HG03280 (cell line): ENCODE data around the gene ADSS1.
"Not testable (repeated sequence)": the region's sequence is repeated elsewhere in the genome, so short reads cannot be mapped to it uniquely, and the experiment has no call there.

ENCODE experiments used
- ATAC-seq: cut with Tn5 transposase; IDR thresholded peaks from one replicate; pipeline ENCODE4 v1.9.1; 2021; ENCODE audit warnings: mild to moderate bottlenecking, moderate library complexity; ENCODE audit not compliant: unreplicated experiment

The ADSS1 gene

DNA sequence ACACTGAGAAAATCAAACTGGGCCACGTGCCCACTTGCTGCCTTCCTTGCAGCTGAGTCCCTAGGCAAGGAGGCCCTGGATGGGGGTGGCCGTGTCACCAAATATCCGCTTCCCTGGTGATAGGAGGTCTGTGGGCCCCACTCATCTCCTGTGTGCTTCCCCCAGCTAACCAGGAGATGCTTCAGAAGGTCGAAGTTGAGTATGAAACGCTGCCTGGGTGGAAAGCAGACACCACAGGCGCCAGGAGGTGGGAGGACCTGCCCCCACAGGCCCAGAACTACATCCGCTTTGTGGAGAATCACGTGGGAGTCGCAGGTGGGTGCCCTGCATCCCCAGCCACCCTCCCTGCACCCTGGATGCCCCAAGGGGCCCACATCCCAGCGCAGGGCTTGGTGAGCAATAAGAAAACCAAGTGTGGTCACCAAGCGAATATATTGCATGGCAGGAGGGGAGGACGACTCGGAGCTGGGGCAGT lies 22.1 kb downstream of the ADSS1 start:
- no peak for ATAC-seq

- no peak for ATAC-seq
These were observed 23.0 kb downstream of the ADSS1 start for GRCh38 chr14:104746934-104747481.

DNA sequence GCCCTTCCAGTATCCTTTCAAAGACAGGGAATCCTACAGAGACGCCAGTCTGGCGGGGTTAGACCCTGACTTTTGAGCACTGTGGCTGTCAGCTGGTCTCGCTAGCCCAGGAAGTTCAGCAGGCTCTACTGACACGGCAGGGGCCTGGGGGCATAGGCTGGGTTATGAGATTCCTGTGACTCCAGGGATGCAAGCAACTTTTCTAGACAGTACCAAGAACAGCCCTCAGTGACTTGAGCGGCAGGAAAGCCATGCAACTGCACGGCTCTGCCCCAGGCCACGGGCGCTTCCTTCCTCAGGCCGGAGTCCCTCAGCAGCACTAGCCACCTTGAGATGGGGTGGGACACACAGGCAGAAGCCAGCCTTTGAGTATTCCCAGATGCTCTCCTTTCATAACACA lies 23.8 kb downstream of the ADSS1 start:
- ATAC-seq = no peak

DNA sequence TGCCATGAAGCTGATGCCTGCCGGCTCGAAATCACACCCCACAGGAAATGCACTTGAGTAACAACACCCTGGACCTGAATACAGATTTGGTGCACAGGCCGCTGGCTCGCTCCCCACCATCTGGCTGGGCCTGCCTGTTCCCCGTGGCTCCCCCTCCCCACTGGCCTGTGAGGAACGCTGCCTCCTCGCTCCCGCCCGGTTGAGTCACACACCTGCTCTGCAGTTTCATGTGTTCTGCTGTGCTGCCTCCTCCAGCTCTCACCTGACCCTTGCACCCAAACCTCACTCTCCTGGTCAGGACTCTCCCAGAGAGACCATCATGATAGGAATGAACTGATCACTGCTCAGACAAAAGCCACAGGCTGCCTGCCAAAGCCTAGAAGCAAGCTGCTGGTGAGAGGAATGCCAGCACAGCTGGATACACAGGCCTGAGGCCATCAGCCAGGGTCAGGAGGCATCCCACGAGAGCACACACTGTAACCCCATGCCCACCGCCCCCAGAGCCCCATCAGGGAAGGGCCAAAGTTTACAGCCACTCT lies 25.2 kb downstream of the ADSS1 start:
- ATAC-seq = no peak

DNA sequence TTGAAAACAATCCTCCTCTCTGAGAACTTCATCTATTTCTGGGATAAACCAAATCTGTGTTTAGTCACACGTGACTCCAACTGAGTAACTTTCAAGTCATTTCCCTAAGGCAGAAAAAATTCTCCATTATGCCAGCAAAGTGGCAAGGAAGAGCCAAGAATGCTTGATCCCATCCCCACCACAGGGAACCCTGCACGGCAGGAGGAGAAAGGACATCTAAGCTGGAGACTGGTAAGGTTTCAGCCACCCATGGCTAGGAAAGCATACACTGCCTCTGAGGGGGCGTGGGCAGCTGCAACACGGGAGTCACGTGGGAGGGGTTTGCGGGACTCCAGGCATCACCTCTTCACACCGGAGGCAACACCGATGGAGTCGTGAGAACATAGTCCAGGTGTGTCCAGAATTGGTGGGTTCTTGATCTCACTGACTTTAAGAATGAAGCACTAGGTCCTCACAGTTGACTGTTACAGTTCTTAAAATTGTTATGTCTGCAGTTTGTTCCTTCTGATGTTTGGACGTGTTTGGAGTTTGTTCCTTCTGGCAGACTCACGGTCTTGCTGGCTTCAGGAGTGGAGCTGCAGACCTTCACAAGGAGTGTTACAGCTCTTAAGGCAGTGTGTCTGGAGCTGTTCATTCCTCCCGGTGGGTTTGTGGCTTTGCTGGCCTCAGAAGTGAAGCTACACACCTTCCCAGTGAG lies 26.2 kb downstream of the ADSS1 start:
- no peak for ATAC-seq

DNA sequence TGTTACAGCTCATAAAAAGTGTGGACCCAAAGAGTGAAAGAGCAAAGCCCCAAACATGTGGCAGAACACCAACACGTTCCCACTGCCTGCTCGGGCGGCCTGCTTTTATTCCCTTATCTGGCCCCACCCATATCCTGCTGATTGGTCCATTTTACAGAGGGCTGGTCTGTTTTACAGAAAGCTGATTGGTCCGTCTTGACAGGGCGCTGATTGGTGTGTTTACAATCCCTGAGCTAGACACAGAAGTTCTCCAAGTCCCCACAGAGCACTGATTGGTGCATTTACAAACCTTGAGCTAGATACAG lies 26.7 kb downstream of the ADSS1 start:
- ATAC-seq = not testable (repeated sequence)

GRCh38 chr14:104751539-104752422 lies 27.8 kb downstream of the ADSS1 start:
- no peak for ATAC-seq

GRCh38 chr14:104752423-104752734 lies 28.4 kb downstream of the ADSS1 start:
- no peak for ATAC-seq

GRCh38 chr14:104752735-104753527 lies 28.9 kb downstream of the ADSS1 start, which contains the start of gene SIVA1:
Gene SIVA1, plus strand, starts transcription at chr14:104753147. Its CDS starts 55 bp downstream, at chr14:104753202.
- peak; percentile 90 for ATAC-seq

DNA sequence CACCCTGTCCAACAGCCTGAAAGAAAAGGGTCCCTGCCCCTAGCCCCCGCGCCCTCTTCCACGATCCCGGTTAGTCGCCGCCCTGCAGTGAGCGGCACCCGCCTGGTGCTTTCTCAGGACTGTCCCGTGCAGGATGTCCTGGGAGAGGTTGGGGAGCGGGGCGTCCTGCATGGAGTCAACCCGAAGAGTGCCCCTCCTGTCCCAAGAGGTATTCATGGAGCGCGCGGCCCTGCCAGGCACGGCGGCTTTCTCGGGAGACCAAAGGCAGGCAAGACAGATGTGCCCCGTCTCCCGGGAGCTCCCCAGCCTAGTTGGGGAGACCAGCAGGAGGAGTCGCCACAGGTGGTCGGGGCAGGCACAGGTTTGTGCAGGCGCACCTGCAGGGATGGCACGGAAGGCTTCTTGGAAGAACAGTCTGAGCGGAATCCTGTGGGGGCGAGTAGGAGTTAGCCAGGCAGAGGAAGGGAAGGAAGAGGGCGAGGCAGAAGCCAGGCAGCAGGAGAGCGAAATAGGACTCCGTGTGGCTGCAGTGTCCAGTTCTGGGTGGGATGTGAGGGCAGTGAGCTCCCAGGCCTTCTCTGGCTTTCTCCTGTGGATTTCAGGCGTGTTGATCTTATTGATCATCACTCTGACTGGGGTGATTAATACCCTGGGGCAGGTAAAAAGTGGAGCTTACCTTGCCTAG lies 29.6 kb downstream of the ADSS1 start:
- ATAC-seq = no peak

DNA sequence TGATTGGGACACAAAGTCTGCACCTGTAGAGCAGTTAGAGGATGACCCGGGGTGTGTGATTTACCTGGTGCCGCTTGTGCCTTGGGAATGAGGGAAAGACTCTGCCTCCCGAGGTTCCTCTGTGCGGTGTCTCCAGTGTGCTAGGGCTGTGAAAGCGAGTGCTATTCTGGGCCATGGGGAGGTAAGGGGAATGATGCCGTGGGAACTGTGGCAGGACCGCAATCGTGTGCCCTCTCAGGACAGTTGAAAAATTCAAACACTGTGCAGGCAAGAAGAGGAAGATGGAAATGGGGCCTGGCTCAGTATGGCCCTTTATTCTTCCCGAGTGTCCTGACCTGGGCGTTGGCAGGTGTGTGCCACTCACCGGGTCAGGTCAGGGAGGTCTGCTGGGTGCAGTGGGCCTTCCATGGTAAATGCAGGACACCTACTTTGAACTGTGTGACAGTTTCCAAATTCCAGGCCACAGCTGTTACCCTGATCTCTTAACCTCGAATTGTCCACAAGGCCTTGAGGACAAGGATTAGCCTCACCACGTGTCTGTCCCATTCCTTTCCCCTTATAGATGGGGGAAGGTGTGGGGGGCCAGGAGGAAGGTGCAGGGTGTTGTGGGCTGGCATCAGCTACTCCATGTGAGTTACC lies 30.3 kb downstream of the ADSS1 start:
- no peak for ATAC-seq

GRCh38 chr14:104755621-104756020 lies 31.6 kb downstream of the ADSS1 start:
- ATAC-seq = no peak

GRCh38 chr14:104756477-104757237 lies 32.6 kb downstream of the ADSS1 start:
- no peak for ATAC-seq

DNA sequence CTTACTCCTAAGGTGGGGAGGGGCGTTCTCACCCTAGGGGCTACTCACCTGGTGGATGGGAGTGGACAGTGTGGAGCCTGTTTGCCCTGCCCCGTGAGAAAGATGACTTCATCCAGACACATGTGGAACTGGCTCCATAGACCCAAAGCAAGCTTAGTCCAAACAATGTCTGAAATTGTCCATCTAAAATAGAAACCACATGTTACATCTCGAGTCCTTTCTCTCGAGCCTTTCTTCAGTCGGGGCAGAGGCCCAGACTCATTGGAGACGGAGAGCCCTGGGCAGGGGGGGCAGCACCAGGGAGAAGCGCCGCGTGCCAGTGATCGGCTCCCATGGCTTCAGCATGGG lies 33.2 kb downstream of the ADSS1 start:
- ATAC-seq = no peak

DNA sequence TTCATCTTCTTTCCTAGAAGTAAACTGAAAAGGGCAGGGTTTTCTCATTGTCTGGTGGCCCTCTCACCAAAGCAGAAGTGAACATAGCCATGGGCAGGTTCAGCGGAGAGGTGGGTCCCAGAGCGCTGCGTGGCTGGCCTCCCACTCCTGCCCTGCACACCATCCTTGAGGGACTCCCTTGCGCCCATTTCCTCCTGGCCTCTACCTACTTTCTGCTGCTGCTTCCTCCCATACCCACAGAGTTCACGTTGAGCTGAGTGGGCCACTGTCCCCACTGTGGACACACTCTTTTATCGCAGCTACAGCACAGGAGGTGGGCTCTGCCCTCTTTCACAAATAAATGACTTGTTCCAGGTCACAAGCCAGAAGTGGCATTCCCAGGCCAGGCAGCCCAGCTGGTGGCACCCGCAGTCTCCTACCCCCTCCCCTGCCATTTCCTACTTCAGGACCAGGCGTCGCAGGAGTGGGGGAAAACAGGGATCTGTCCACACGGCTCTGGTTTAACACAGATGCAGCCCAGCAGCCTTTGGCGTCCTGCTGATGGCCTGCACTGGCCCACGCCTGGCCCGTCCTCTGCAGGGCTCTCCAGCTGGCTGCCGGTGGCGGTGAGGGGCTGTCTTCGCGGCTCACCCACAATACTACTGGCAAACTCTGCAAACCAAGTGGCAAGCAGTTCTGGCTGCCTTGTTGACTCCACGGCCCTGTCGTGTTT lies 33.8 kb downstream of the ADSS1 start:
- no peak for ATAC-seq

DNA sequence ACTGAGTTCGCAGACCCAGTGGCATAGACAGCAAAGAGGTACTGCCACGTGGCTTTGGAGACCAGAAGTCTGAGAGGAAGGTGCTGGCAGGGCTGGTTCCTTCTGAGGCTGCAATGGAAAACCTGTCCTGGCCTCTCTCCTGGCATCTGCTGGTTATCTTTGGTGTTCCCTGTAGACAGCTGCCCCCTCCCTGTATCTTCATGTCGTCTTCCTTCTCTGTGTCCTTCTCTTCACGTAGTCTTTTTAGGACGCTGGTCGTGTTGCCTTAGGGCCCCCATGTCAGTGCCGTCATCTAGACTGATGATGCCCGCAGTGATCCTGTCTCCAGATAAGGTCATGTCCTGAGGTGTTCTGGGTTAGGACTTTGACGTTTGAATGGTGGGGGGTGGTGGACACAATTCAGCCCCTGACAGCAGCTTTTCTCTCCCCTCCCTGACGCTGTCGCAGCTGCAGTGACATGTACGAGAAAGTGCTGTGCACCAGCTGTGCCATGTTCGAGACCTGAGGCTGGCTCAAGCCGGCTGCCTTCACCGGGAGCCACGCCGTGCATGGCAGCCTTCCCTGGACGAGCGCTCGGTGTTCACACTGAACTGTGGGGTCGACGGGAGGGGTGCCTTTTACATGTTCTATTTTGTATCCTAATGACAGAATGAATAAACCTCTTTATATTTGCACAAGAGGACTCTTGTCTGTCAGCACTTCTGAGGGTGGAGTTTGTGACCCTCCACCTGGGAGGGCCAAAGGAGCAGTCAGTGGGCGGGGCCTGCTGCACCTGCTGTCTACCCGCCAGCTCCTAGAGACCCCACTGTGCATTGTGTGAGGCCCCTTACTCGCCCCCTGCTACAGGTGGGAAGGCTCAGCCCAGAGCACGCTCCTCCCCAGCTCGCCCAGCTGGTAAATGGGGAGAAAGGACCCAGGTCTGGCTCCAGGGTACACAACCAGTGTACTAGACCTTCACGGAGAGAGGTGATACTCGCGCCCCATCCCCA lies 35.2 kb downstream of the ADSS1 start:
- ATAC-seq = no peak

GRCh38 chr14:104765517-104765916 lies 41.5 kb downstream of the ADSS1 start:
- ATAC-seq = no peak
